OCI-LY7 (cell line): ENCODE results near the gene APIP.

Source experiments
- EZH2phosphoT487 ChIP-seq: fragments of 200-600 bp; sonication (generic); IDR thresholded peaks from 2 replicates; pipeline ENCODE4 v1.6.1; 2018; ENCODE audit warnings: low read depth, borderline replicate concordance, mild to moderate bottlenecking, mixed run types, antibody characterized with exemption, low read length, moderate library complexity, mixed read lengths
- TF ChIP-seq, protein P1 (sequence below): fragments of 200-600 bp; sonication (generic); conservative IDR thresholded peaks from 2 replicates; pipeline ENCODE4 v1.5.1; 2014; ENCODE audit warnings: mild to moderate bottlenecking, antibody characterized with exemption, low read length, moderate library complexity, mixed read lengths

GRCh38 chr11:34948696-34949095 is 32.5 kb upstream of the APIP start:
- TF ChIP-seq, protein P1, sequence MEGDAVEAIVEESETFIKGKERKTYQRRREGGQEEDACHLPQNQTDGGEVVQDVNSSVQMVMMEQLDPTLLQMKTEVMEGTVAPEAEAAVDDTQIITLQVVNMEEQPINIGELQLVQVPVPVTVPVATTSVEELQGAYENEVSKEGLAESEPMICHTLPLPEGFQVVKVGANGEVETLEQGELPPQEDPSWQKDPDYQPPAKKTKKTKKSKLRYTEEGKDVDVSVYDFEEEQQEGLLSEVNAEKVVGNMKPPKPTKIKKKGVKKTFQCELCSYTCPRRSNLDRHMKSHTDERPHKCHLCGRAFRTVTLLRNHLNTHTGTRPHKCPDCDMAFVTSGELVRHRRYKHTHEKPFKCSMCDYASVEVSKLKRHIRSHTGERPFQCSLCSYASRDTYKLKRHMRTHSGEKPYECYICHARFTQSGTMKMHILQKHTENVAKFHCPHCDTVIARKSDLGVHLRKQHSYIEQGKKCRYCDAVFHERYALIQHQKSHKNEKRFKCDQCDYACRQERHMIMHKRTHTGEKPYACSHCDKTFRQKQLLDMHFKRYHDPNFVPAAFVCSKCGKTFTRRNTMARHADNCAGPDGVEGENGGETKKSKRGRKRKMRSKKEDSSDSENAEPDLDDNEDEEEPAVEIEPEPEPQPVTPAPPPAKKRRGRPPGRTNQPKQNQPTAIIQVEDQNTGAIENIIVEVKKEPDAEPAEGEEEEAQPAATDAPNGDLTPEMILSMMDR, result no peak
- TF ChIP-seq EZH2phosphoT487, result no peak
